Fibroblast of lung (primary cell): Measurements from ENCODE around the gene LRRC18. TPM values are rescaled to one million over a fixed set of nuclear protein-coding genes. Genes with fewer than 3 reads are reported as not detected.

ENCODE experiments used
- DNase-seq, 2 donors: peaks; one replicate each; pipeline versions ENCODE4 v3.0.0 to v3.0.0-alpha.2; 2010; ENCODE audit warnings: low read depth in 2 of 2
- H2AFZ ChIP-seq: 2 replicates; pipeline ENCODE4 v1.5.1; 2012; ENCODE audit warnings: low read length, control low read depth, inconsistent platforms
- H3K27ac ChIP-seq: 2 replicates; pipeline ENCODE4 v1.5.1; 2011; ENCODE audit warnings: low read length, control low read depth; ENCODE audit not compliant: insufficient read depth
- H3K27me3 ChIP-seq: 2 replicates; pipeline ENCODE4 v1.5.1; 2011; ENCODE audit warnings: mild to moderate bottlenecking, low read length; ENCODE audit not compliant: control insufficient read depth, insufficient read depth
- H3K36me3 ChIP-seq: 2 replicates; pipeline ENCODE4 v1.5.1; 2011; ENCODE audit warnings: low read length; ENCODE audit not compliant: control insufficient read depth, insufficient read depth
- H3K4me1 ChIP-seq: 2 replicates; pipeline ENCODE4 v1.5.1; 2011; ENCODE audit warnings: low read length; ENCODE audit not compliant: control insufficient read depth, insufficient read depth; ENCODE audit errors: extremely low read depth
- H3K4me2 ChIP-seq: 2 replicates; pipeline ENCODE4 v1.5.1; 2011; ENCODE audit warnings: low read length, control low read depth; ENCODE audit not compliant: insufficient read depth; ENCODE audit errors: extremely low read depth
- H3K4me3 ChIP-seq, 4 experiments: fragments of 200-600 bp in 1 of 4; sonication (generic) in 1 of 4; replicated peaks in 1 of 4; 2 replicates each; pipeline ENCODE4 v1.5.1; 2011 to 2016; ENCODE audit warnings: low read length in 4 of 4, low read depth in 3 of 4, mild to moderate bottlenecking in 3 of 4, control low read depth in 2 of 4, inconsistent platforms in 1 of 4, mixed read lengths in 1 of 4; ENCODE audit not compliant: insufficient read depth in 1 of 4; ENCODE audit errors: control extremely low read depth in 1 of 4
- H3K79me2 ChIP-seq: 2 replicates; pipeline ENCODE4 v1.5.1; 2012; ENCODE audit warnings: mild to moderate bottlenecking, low read length, inconsistent platforms; ENCODE audit not compliant: control insufficient read depth, insufficient read depth
- H3K9ac ChIP-seq: 2 replicates; pipeline ENCODE4 v1.5.1; 2011; ENCODE audit warnings: mild to moderate bottlenecking, low read length, control low read depth; ENCODE audit not compliant: insufficient read depth
- H3K9me3 ChIP-seq: 2 replicates; pipeline ENCODE4 v1.5.1; 2012; ENCODE audit warnings: low read depth, low read length; ENCODE audit not compliant: control insufficient read depth, insufficient read depth
- H4K20me1 ChIP-seq: 2 replicates; pipeline ENCODE4 v1.5.1; 2011; ENCODE audit warnings: low read length; ENCODE audit not compliant: control insufficient read depth, insufficient read depth; ENCODE audit errors: extremely low read depth
- EZH2 ChIP-seq: IDR thresholded peaks from 2 replicates; pipeline ENCODE4 v1.5.1; 2012; ENCODE audit warnings: low read length, control low read depth, mild to moderate bottlenecking; ENCODE audit errors: missing control alignments
- polyA plus RNA-seq, 2 donors: library from polyadenylated mRNA; depleted of rRNA in 1 of 2; stranded (reverse) in 1 of 2; unstranded in 1 of 2; fragments of >200 nt; gene quantifications; 2 replicates each; pipeline ENCODE4 v1.2.1, GENCODE V29; 2011 to 2012; ENCODE audit warnings: missing spikeins in 1 of 2
- total RNA-seq: library from RNA; depleted of rRNA; stranded (reverse); fragments of >200 nt; gene quantifications from 2 replicates; pipeline ENCODE4 v1.2.1, GENCODE V29; 2014
- TF ChIP-seq, protein P1 (sequence below), 2 donors: IDR thresholded peaks in 1 of 2; conservative IDR thresholded peaks in 1 of 2; 1 replicate in 1 of 2; 2 replicates in 1 of 2; pipeline ENCODE4 v1.5.1; 2011 to 2012; ENCODE audit warnings: low read length in 2 of 2, control low read depth in 1 of 2, inconsistent platforms in 1 of 2, low read depth in 1 of 2, mild to moderate bottlenecking in 1 of 2

The LRRC18 gene
- total and polyA plus RNA-seq, 2 donors (not counting 1 experiment from before 2014, with no cell fraction given): 0.66 TPM; not detected in 1

DNA sequence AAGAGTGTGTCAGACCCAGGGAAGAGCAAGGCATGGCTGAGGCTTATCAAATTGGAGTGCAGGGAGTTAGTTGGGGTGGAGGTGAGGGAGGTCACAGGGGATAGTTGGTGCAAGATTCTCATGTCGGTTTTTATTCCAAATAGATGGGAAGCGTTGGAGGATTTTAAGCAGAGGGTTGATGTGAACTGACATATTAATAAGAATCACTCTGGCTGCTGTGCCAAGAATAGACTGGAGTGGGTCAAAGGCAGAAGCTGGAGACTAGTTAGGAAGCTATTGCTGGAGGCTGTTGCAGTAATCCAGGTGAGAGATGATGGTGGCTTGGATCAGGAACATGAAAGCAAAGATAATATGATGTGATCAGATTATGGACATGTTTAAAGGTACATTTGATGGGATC lies 36.5 kb downstream of the LRRC18 start:
- DNase-seq: no peak
- no peaks in the 10 kb centered on the region for H4K20me1 ChIP-seq
- H3K9ac ChIP-seq: no peak overlapping the region
- no peaks in the 10 kb centered on the region for H3K79me2 ChIP-seq
- H3K4me1 ChIP-seq: no peaks in the 10 kb centered on the region
- H3K9me3 ChIP-seq: no peaks in the 10 kb centered on the region
- no peak for TF ChIP-seq EZH2
- TF ChIP-seq, protein P1, sequence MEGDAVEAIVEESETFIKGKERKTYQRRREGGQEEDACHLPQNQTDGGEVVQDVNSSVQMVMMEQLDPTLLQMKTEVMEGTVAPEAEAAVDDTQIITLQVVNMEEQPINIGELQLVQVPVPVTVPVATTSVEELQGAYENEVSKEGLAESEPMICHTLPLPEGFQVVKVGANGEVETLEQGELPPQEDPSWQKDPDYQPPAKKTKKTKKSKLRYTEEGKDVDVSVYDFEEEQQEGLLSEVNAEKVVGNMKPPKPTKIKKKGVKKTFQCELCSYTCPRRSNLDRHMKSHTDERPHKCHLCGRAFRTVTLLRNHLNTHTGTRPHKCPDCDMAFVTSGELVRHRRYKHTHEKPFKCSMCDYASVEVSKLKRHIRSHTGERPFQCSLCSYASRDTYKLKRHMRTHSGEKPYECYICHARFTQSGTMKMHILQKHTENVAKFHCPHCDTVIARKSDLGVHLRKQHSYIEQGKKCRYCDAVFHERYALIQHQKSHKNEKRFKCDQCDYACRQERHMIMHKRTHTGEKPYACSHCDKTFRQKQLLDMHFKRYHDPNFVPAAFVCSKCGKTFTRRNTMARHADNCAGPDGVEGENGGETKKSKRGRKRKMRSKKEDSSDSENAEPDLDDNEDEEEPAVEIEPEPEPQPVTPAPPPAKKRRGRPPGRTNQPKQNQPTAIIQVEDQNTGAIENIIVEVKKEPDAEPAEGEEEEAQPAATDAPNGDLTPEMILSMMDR (conservative IDR thresholded peaks at IDR 0.05 in 1 of 2, IDR thresholded peaks at IDR 0.05 in 1 of 2; ENCODE audit: low read depth in 1 of 2, low read length in 2 of 2): no peak
- no peak overlapping the region for H3K4me3 ChIP-seq
- no peaks in the 10 kb centered on the region for H3K36me3 ChIP-seq
- no peak overlapping the region for H3K4me2 ChIP-seq
- H3K27ac ChIP-seq: no peak overlapping the region
- no peaks in the 10 kb centered on the region for H3K27me3 ChIP-seq
- H2AFZ ChIP-seq: no peak overlapping the region

DNA sequence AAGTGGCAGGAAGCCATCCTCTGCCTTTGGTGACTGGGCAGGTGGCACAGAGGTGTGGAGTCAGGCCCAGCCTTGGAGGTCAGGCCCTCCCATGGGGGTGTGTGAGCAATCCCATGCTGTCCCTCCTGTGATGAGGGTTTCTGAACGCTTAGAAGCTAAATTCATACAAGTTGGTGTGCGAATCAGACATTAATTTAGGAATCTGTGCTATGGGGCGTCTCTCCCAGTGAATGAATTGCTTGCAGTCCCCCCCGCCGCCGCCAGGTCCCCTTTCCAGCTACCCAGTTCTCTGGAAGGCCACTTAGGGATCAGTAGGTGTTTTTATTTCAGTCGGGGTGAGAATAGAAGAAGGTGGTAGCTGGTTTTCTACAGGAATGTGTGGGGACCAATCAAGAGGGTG lies 37.5 kb downstream of the LRRC18 start:
- no peaks in the 10 kb centered on the region for H4K20me1 ChIP-seq
- H3K4me2 ChIP-seq: no peak overlapping the region
- no peaks in the 10 kb centered on the region for H3K9me3 ChIP-seq
- no peak overlapping the region for H2AFZ ChIP-seq
- no peaks in the 10 kb centered on the region for H3K4me1 ChIP-seq
- TF ChIP-seq, protein P1 (conservative IDR thresholded peaks at IDR 0.05 in 1 of 2, IDR thresholded peaks at IDR 0.05 in 1 of 2; ENCODE audit: low read depth in 1 of 2, low read length in 2 of 2): no peak
- TF ChIP-seq EZH2: no peak
- H3K4me3 ChIP-seq: no peak overlapping the region
- no peak for DNase-seq
- H3K27ac ChIP-seq: no peak overlapping the region
- H3K79me2 ChIP-seq: no peaks in the 10 kb centered on the region
- H3K9ac ChIP-seq: no peak overlapping the region
- no peaks in the 10 kb centered on the region for H3K27me3 ChIP-seq
- no peaks in the 10 kb centered on the region for H3K36me3 ChIP-seq

DNA sequence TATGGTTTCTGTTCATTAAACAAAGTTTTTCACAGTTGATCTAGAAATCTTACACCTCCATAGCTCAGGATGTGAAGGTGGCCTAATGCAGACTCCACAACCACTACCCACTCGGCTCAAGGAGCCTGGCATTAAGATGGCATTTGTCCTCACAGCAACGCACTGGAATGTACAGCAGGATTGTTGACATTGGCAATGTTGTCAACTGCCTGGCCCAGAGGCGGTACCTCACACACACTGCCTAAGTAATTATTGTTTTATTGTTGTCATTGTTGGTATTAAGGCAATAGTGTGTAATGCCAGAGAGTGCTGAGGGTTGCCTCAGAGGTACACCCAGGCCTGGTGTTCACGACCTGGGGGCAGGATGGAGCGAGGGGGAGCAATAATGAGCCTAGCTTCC lies 38.3 kb downstream of the LRRC18 start:
- Histone ChIP-seq H3K79me2 (no peaks in the 10 kb centered on the region), H3K9me3 (no peaks in the 10 kb centered on the region), H3K36me3 (no peaks in the 10 kb centered on the region), H3K4me3 (no peak overlapping the region), H2AFZ (no peak overlapping the region), H3K4me1 (peaks cover 2% of the 10 kb centered on the region), H4K20me1 (no peaks in the 10 kb centered on the region), H3K9ac (no peak overlapping the region), H3K27me3 (no peaks in the 10 kb centered on the region), H3K4me2 (no peak overlapping the region), H3K27ac (no peak overlapping the region)
- DNase-seq: no peak
- no peak for TF ChIP-seq EZH2
- TF ChIP-seq, protein P1 (conservative IDR thresholded peaks at IDR 0.05 in 1 of 2, IDR thresholded peaks at IDR 0.05 in 1 of 2; ENCODE audit: low read depth in 1 of 2, low read length in 2 of 2): no peak
